ENCODE data around the gene TUSC2.
A peak's percentile ranks its signal among the peaks of the same experiment; 100 is the strongest.

Gene TUSC2

DNA sequence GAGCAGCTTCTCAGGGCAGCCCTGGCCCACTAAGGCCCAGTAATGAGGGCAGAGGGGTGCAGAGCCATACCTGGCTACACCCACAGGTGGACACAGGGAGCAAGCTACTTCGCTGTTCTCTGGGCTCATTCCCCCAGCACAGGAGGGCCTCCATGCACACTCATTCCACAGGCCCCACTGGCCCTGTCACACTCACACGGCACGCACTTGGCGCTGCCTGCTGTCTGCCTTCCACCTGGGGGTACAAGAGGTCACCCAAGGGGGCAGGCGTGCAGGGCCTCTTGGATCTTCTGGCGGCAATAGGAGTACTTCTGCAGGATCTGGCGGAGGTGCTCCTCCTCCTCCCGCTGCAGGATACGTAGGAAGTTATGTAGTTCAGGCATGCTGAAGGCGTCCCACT, 2.3 kb upstream of the TUSC2 start:
- no peak for TF ChIP-seq CTCF (conservative IDR thresholded peaks at IDR 0.05; ENCODE audit: low read depth, low read length)
- Histone ChIP-seq H3K36me3 (ENCODE audit: insufficient read depth) (no peaks in the 10 kb centered on the region), H3K4me2 (no peak overlapping the region), H3K4me1 (ENCODE audit: low read depth, poor library complexity, severe bottlenecking) (no peaks in the 10 kb centered on the region), H3K27me3 (ENCODE audit: insufficient read depth, low read depth) (no peaks in the 10 kb centered on the region), H3K9ac (no peak overlapping the region), H3K79me2 (ENCODE audit: insufficient read depth, low read depth) (peaks cover 28% of the 10 kb centered on the region), H2AFZ (ENCODE audit: low read depth) (no peak overlapping the region), H4K20me1 (ENCODE audit: insufficient read depth) (no peaks in the 10 kb centered on the region), H3K4me3 (IDR thresholded peaks at IDR 0.05; ENCODE audit: insufficient read depth, low read depth, low read length) (no peak overlapping the region), H3K27ac (no peak overlapping the region)

- H3K4me1 ChIP-seq (ENCODE audit: low read depth, poor library complexity, severe bottlenecking), result peaks cover under 1% of the 10 kb centered on the region
- H2AFZ ChIP-seq (ENCODE audit: low read depth), result no peak overlapping the region
- peaks cover 8% of the 10 kb centered on the region; the same call in 1 of the 2 replicates for H3K79me2 ChIP-seq (ENCODE audit: insufficient read depth, low read depth)
- peak overlapping the region; percentile 77; the same call in 1 of the 2 replicates for H3K9ac ChIP-seq
- peak overlapping the region; percentile 48 for H3K4me2 ChIP-seq
- no peaks in the 10 kb centered on the region for H3K36me3 ChIP-seq (ENCODE audit: insufficient read depth)
- H4K20me1 ChIP-seq (ENCODE audit: insufficient read depth), result no peaks in the 10 kb centered on the region
- no peaks in the 10 kb centered on the region for H3K27me3 ChIP-seq (ENCODE audit: insufficient read depth, low read depth)
- no peak overlapping the region for H3K4me3 ChIP-seq (IDR thresholded peaks at IDR 0.05; ENCODE audit: insufficient read depth, low read depth, low read length)
- no peak for TF ChIP-seq CTCF (conservative IDR thresholded peaks at IDR 0.05; ENCODE audit: low read depth, low read length)
- H3K27ac ChIP-seq, result no peak overlapping the region
These were observed 894 bp downstream of the TUSC2 start for GRCh38 chr3:50327129-50327528.

DNA sequence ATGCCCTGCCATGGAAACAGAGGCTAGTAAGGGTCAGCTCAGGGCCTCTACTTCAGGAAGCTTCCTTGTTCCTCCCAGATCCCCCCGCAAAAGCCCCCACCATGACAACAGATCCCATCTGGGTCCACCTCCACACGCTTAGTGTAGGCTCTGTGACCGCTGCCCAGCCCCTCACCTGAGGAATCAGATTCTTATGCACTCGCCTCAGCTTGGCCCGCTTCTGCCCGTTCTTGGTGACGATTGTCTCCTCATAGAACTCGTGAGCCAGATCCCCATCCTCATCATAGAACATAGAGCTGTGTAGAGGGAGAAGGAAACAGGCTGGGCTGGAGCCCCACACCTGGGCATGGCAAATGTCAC, 1.9 kb downstream of the TUSC2 start:
- Histone ChIP-seq H3K4me3 (IDR thresholded peaks at IDR 0.05; ENCODE audit: insufficient read depth, low read depth, low read length) (no peak overlapping the region), H3K27ac (no peak overlapping the region), H3K79me2 (ENCODE audit: insufficient read depth, low read depth) (peaks cover 8% of the 10 kb centered on the region; the same call in 1 of the 2 replicates), H2AFZ (ENCODE audit: low read depth) (no peak overlapping the region), H3K9ac (no peak overlapping the region), H3K4me1 (ENCODE audit: low read depth, poor library complexity, severe bottlenecking) (peaks cover 4% of the 10 kb centered on the region), H3K27me3 (ENCODE audit: insufficient read depth, low read depth) (no peaks in the 10 kb centered on the region), H3K36me3 (ENCODE audit: insufficient read depth) (no peaks in the 10 kb centered on the region), H4K20me1 (ENCODE audit: insufficient read depth) (no peaks in the 10 kb centered on the region), H3K4me2 (no peak overlapping the region)
- TF ChIP-seq CTCF (conservative IDR thresholded peaks at IDR 0.05; ENCODE audit: low read depth, low read length), result no peak

DNA sequence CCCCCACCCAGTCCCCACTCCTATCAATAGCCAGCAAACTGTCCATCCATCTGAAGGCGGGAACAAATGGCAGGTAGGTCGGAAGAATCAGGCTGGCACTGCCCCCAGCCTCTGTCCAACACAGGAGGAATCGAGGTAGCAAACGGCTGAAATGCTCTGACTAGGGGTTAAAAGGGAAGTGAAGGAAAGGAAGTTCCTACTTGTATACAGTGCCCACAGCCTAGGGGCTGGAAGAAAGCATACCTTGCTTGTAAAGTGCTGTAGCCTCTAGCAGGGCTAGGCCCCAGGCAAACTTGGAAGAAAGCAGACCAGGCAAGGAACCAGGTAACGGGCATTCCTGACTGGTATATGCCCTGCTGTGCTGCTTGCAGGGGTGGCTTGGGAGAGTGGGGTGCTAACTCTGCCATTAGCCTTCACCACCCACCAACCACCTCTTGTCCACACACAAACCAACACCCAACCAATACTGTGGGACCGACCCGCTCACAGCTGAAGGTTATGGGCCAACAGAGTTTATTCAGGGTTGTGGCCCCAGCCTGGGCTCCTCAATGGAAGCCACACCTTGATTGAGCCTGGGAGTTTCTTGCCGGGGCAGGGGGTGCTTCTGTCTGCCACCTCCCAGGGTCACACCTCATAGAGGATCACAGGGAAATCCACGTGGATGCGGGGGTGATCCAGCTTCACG, 2.4 kb downstream of the TUSC2 start:
- Histone ChIP-seq H3K4me2 (no peak overlapping the region), H3K9ac (no peak overlapping the region), H3K27ac (no peak overlapping the region)

More for the DNA sequence above, 2.4 kb downstream of the TUSC2 start:
- Histone ChIP-seq H3K4me3 (IDR thresholded peaks at IDR 0.05; ENCODE audit: insufficient read depth, low read depth, low read length) (no peak overlapping the region), H3K79me2 (ENCODE audit: insufficient read depth, low read depth) (peaks cover 8% of the 10 kb centered on the region; the same call in 1 of the 2 replicates), H2AFZ (ENCODE audit: low read depth) (no peak overlapping the region), H3K27me3 (ENCODE audit: insufficient read depth, low read depth) (no peaks in the 10 kb centered on the region), H3K36me3 (ENCODE audit: insufficient read depth) (no peaks in the 10 kb centered on the region), H4K20me1 (ENCODE audit: insufficient read depth) (no peaks in the 10 kb centered on the region), H3K4me1 (ENCODE audit: low read depth, poor library complexity, severe bottlenecking) (peaks cover 4% of the 10 kb centered on the region)
- no peak for TF ChIP-seq CTCF (conservative IDR thresholded peaks at IDR 0.05; ENCODE audit: low read depth, low read length)
